NCI-H345 treated with DMSO at 0.1 percent for 48 hours (cell line): ENCODE measurements around the gene SCAF4.

ENCODE experiments used
- DNase-seq: peaks from one replicate; lab custom pipeline; 2025; ENCODE audit not compliant: unreplicated experiment; lab: John Stamatoyannopoulos, UW

Gene SCAF4

GRCh38 chr21:31713973-31714740, 17.8 kb downstream of the SCAF4 start:
- no peak for DNase-seq

- DNase-seq: no peak
These were observed 18.8 kb downstream of the SCAF4 start for GRCh38 chr21:31713115-31713514.

- no peak for DNase-seq
These were observed 20.1 kb downstream of the SCAF4 start for GRCh38 chr21:31711745-31712285.

- no peak for DNase-seq
These were observed 20.6 kb downstream of the SCAF4 start for GRCh38 chr21:31711326-31711725.

GRCh38 chr21:31710586-31710985, 21.3 kb downstream of the SCAF4 start:
- no peak for DNase-seq

- DNase-seq: no peak
These were observed 23.4 kb downstream of the SCAF4 start for GRCh38 chr21:31708541-31708940.

- DNase-seq: no peak
These were observed 24.4 kb downstream of the SCAF4 start for GRCh38 chr21:31707499-31707898.

- no peak for DNase-seq
These were observed 25.4 kb downstream of the SCAF4 start for GRCh38 chr21:31706562-31706961.

- DNase-seq: no peak
These were observed 31.9 kb downstream of the SCAF4 start for GRCh38 chr21:31700040-31700439.

- no peak for DNase-seq
These were observed 33.5 kb downstream of the SCAF4 start for GRCh38 chr21:31698461-31698860.

- no peak for DNase-seq
These were observed 35.5 kb downstream of the SCAF4 start for GRCh38 chr21:31696424-31696823.

GRCh38 chr21:31693222-31693621, 38.7 kb downstream of the SCAF4 start:
- DNase-seq: no peak

GRCh38 chr21:31688603-31689368, 43.1 kb downstream of the SCAF4 start:
- DNase-seq: no peak

GRCh38 chr21:31687108-31687507, 44.8 kb downstream of the SCAF4 start:
- no peak for DNase-seq

- no peak for DNase-seq
These were observed 45.5 kb downstream of the SCAF4 start for GRCh38 chr21:31686272-31686915.

- no peak for DNase-seq
These were observed 47.0 kb downstream of the SCAF4 start for GRCh38 chr21:31684918-31685317.

GRCh38 chr21:31683029-31683428, 48.9 kb downstream of the SCAF4 start:
- no peak for DNase-seq

GRCh38 chr21:31682620-31683019, 49.3 kb downstream of the SCAF4 start:
- DNase-seq: no peak

- no peak for DNase-seq
These were observed 53.4 kb downstream of the SCAF4 start for GRCh38 chr21:31678478-31678877.

GRCh38 chr21:31677047-31677446, 54.9 kb downstream of the SCAF4 start:
- DNase-seq: no peak

- no peak for DNase-seq
These were observed 56.0 kb downstream of the SCAF4 start for GRCh38 chr21:31675960-31676359.

- no peak for DNase-seq
These were observed 56.6 kb downstream of the SCAF4 start for GRCh38 chr21:31675318-31675717.
